ENCODE data around the gene SOD3.

The SOD3 gene

DNA sequence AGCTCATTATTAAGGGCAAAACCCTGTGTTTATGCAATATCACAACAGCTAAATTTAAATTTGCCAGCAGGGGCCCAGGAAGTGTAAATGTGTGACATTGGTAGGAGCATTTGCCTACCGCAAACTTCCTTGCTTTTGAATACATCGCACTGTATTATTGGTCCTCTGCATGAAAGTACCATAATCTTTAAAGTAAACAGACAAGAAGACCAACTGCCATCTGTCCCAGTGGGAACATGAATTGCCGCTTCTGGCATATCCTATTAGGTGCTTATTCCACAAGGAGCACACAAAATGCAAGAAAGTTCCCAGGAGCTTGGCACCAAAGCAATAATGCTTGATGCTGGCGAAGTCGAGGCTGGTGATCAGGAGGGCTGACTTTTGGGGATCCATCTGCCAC is 51.3 kb downstream of the SOD3 start:
- no peak for DNase-seq

- DNase-seq: no peak
Observed at GRCh38 chr4:24849351-24849750, 54.0 kb downstream of the SOD3 start.

DNA sequence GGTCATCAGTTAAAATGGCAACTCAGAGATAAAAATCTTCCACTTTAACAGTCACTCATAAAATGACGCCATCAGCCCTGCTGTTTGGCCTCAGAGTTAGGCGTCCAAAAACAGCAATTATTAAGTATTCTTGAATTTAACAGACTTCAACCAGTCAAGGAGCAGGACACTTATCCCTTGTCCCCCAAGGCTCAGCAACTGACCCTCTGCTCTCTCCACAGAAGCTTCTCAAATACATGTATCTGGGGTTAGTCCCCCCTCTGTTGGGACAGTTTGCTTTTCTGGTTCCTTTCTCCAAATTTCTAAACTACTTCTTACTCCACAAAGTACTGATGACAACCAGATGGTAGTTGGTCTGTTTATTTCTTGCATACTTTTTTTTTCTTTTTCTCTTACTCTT is 54.4 kb downstream of the SOD3 start:
- DNase-seq: no peak
